ENCODE data around the gene ANO10.
"Not testable (repeated sequence)": the region's sequence is repeated elsewhere in the genome, so short reads cannot be mapped to it uniquely, and the experiment has no call there.

- TF ChIP-seq POLR2A, CTCF (IDR thresholded peaks at IDR 0.05): not testable (repeated sequence)
Observed at GRCh38 chr3:43595280-43595679, 26.5 kb downstream of the ANO10 start.

Data from thyroid gland (tissue), 4 donors.